Endothelial cell of umbilical vein (primary cell): ENCODE data around the gene WDR4. TPM values are rescaled to one million over a fixed set of nuclear protein-coding genes. Genes with fewer than 3 reads are reported as not detected.

Experiments used
- BruUV-seq: library from RNA; stranded (reverse); fragments of 400-500 nt; replicated peaks from 2 replicates; lab custom pipeline; 2021; lab: Mats Ljungman, UMichigan
- CTCF ChIA-PET: fragments of 300-600, 350-600 bp; sonication (Branson Sonifier 250); formaldehyde crosslinking; loops from one replicate; lab custom pipeline; 2021; ENCODE audit warnings: antibody characterized with exemption, inconsistent platforms; lab: Charles Lee
- POLR2A ChIA-PET: fragments of 300-600, 350-600 bp; sonication (Branson Sonifier 250); formaldehyde crosslinking; loops from one replicate; lab custom pipeline; 2021; ENCODE audit warnings: antibody characterized with exemption, inconsistent platforms; lab: Charles Lee
- DNase-seq: peaks from one replicate; pipeline ENCODE4 v3.0.0-alpha.2; 2011; ENCODE audit warnings: low read depth, low spot score
- FAIRE-seq: peaks from 2 replicates; lab custom pipeline; 2011; peaks lifted over from hg19 to GRCh38; lab: Jason Lieb, UNC
- H2AFZ ChIP-seq: 2 replicates; pipeline ENCODE4 v1.6.0; 2012; ENCODE audit warnings: low read depth, low read length, control low read depth, inconsistent platforms
- H3K27ac ChIP-seq: 2 replicates; pipeline ENCODE4 v1.5.1; 2011; ENCODE audit warnings: low read depth, mild to moderate bottlenecking, control low read depth, low read length, moderate library complexity; ENCODE audit not compliant: insufficient read depth
- H3K27me3 ChIP-seq, 2 experiments: 2 replicates each; pipeline versions ENCODE4 v1.6.0 to v1.6.1; 2011; ENCODE audit warnings: low read length in 2 of 2, mixed read lengths in 1 of 2; ENCODE audit not compliant: control insufficient read depth in 2 of 2, insufficient read depth in 2 of 2
- H3K36me3 ChIP-seq, 2 experiments: 2 replicates in 1 of 2; 3 replicates in 1 of 2; pipeline ENCODE4 v1.5.1; 2011; ENCODE audit warnings: low read length in 2 of 2, mild to moderate bottlenecking in 1 of 2, moderate library complexity in 1 of 2; ENCODE audit not compliant: control insufficient read depth in 2 of 2, insufficient read depth in 2 of 2; ENCODE audit errors: extremely low read depth in 1 of 2
- H3K4me1 ChIP-seq: 3 replicates; pipeline ENCODE4 v1.5.1; 2011; ENCODE audit warnings: mild to moderate bottlenecking, low read length; ENCODE audit not compliant: control insufficient read depth, insufficient read depth; ENCODE audit errors: extremely low read depth
- H3K4me2 ChIP-seq: 2 replicates; pipeline ENCODE4 v1.6.1; 2011; ENCODE audit warnings: low read length, control low read depth, mixed read lengths; ENCODE audit not compliant: insufficient read depth
- H3K4me3 ChIP-seq, 3 experiments: fragments of 200-600 bp in 1 of 3; sonication (generic), shearing (Covaris generic) in 1 of 3; replicated peaks in 1 of 3; 2 replicates each; pipeline ENCODE4 v1.5.1; 2011 to 2016; ENCODE audit warnings: control low read depth in 3 of 3, low read length in 3 of 3, mild to moderate bottlenecking in 2 of 3, inconsistent platforms in 1 of 3, low read depth in 1 of 3, moderate library complexity in 1 of 3; ENCODE audit not compliant: insufficient read depth in 1 of 3
- H3K79me2 ChIP-seq: 2 replicates; pipeline ENCODE4 v1.6.0; 2012; ENCODE audit warnings: low read length, inconsistent platforms; ENCODE audit not compliant: control insufficient read depth, insufficient read depth
- H3K9ac ChIP-seq: replicated peaks from 2 replicates; pipeline ENCODE3; 2011; ENCODE audit warnings: low read length, control low read depth; ENCODE audit not compliant: insufficient read depth; ENCODE audit errors: extremely low read depth
- H3K9me1 ChIP-seq: replicated peaks from 3 replicates; pipeline ENCODE4 v1.6.0; 2011; ENCODE audit warnings: mild to moderate bottlenecking, low read length; ENCODE audit not compliant: control insufficient read depth, insufficient read depth; ENCODE audit errors: extremely low read depth
- H3K9me3 ChIP-seq: replicated peaks from 2 replicates; pipeline ENCODE4 v1.5.1; 2012; ENCODE audit warnings: low read length, inconsistent platforms; ENCODE audit not compliant: control insufficient read depth, insufficient read depth
- H4K20me1 ChIP-seq: replicated peaks from 2 replicates; pipeline ENCODE3; 2011; ENCODE audit warnings: mild to moderate bottlenecking, low read length; ENCODE audit not compliant: control insufficient read depth, insufficient read depth; ENCODE audit errors: extremely low read depth
- EZH2 ChIP-seq: IDR thresholded peaks from 2 replicates; pipeline ENCODE4 v1.6.1; 2012; ENCODE audit warnings: borderline replicate concordance, low read depth, mild to moderate bottlenecking, moderate library complexity, low read length, inconsistent platforms; ENCODE audit not compliant: severe bottlenecking
- FOS ChIP-seq: IDR thresholded peaks from 2 replicates; pipeline ENCODE4 v1.6.1; 2011; ENCODE audit warnings: mild to moderate bottlenecking, low read length, moderate library complexity, borderline replicate concordance; ENCODE audit not compliant: insufficient read depth
- GATA2 ChIP-seq: IDR thresholded peaks from 2 replicates; pipeline ENCODE4 v1.7.0; 2011; ENCODE audit warnings: low read depth, mild to moderate bottlenecking, moderate library complexity, mixed read lengths, low read length; ENCODE audit not compliant: insufficient read length, insufficient read depth
- JUN ChIP-seq: IDR thresholded peaks from 2 replicates; pipeline ENCODE4 v1.6.1; 2011; ENCODE audit warnings: borderline replicate concordance, low read depth; ENCODE audit not compliant: insufficient read length, insufficient read depth
- MYC ChIP-seq: IDR thresholded peaks from one replicate; pipeline ENCODE4 v1.6.1; 2011; ENCODE audit warnings: mild to moderate bottlenecking, low read depth, low read length
- POLR2A ChIP-seq: IDR thresholded peaks from 2 replicates; pipeline ENCODE4 v1.6.1; 2012; ENCODE audit warnings: low read depth, mild to moderate bottlenecking, control low read depth, low read length
- POLR2AphosphoS5 ChIP-seq: IDR thresholded peaks from 2 replicates; pipeline ENCODE4 v1.6.1; 2012; ENCODE audit warnings: low read depth, mild to moderate bottlenecking, control low read depth, low read length, moderate library complexity; ENCODE audit not compliant: insufficient read depth
- dilution Hi-C: fragments of 300-500 bp; cut with MboI; formaldehyde crosslinking; loops from one replicate; pipeline ENCODE4 v1.15.0; 2019; ENCODE audit warnings: low sequenced_read_pairs; ENCODE audit not compliant: extremely low pct_ligation_motif_present
- intact Hi-C: fragments of 100-400 bp; cut with micrococcal nuclease; formaldehyde crosslinking; loops from one replicate; pipeline ENCODE4 v1.10.0; 2022
- polyA plus RNA-seq, 4 experiments: library from polyadenylated mRNA; depleted of rRNA in 3 of 4; stranded (reverse) in 3 of 4; unstranded in 1 of 4; fragments of >200 nt; gene quantifications; 2 replicates each; pipeline versions ENCODE4 v1.2.1 to v1.2.3, GENCODE V29; 2011 to 2012; ENCODE audit warnings: missing spikeins in 1 of 4
- total RNA-seq: library from RNA; stranded (reverse); gene quantifications from 2 replicates; pipeline ENCODE4 v1.2.3, GENCODE V29; 2021
- TF ChIP-seq, protein P1 (sequence below), 2 donors: IDR thresholded peaks; 1 replicate in 1 of 2; 2 replicates in 1 of 2; pipeline ENCODE4 v1.5.1; 2011; ENCODE audit warnings: low read length in 2 of 2, mild to moderate bottlenecking in 2 of 2, moderate library complexity in 2 of 2, control low read depth in 1 of 2, inconsistent platforms in 1 of 2, low read depth in 1 of 2; ENCODE audit not compliant: insufficient read depth in 1 of 2; ENCODE audit errors: extremely low read depth in 1 of 2
- TF ChIP-seq, protein P2 (sequence below): IDR thresholded peaks from 2 replicates; pipeline ENCODE4 v1.6.1; 2011; ENCODE audit not compliant: insufficient read depth, insufficient read length

The WDR4 gene
- total and polyA plus RNA-seq, 2 donors (not counting 3 experiments of a cell fraction or from before 2014, with no cell fraction given), result 24.5 to 40.0 TPM

DNA sequence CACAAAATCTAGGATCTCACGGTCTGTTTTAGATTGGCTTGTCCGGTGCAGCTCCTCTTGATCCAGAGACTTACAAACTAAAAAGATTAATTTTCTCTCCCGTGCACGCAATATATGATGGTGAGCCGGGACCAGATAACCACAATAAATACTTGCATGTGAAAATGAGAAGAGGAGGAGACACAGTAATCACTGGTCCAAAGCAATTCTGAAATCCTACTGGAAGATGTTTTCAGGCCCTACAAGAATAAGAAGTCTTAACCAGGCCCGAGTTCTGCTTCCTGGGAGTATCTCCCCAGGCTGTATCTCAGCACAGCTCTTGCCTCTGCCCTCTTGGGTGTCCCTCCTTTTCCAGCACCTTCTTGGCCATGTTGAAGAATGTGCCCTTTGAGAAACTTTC is 1.0 kb upstream of the WDR4 start:
- intact Hi-C loops, result no loop called here
- no peak overlapping the region for H3K27ac ChIP-seq
- H2AFZ ChIP-seq, result no peak overlapping the region
- no peaks in the 10 kb centered on the region for H4K20me1 ChIP-seq
- H3K27me3 ChIP-seq, result no peaks in the 10 kb centered on the region
- H3K9me1 ChIP-seq, result no peaks in the 10 kb centered on the region
- ChIA-PET POLR2A (no interaction called here), CTCF (no interaction called here)
- H3K79me2 ChIP-seq, result peaks cover 33% of the 10 kb centered on the region
- peak overlapping the region; percentile 82 for H3K9ac ChIP-seq
- H3K4me1 ChIP-seq, result peaks cover 10% of the 10 kb centered on the region
- BruUV-seq, result no TSS peak
- dilution Hi-C loops, result no loop called here
- H3K36me3 ChIP-seq, result peaks cover 0 to 2% of the 10 kb centered on the region in 2 experiments
- FAIRE-seq (no peak), DNase-seq (no peak)
- TF ChIP-seq, protein P1, sequence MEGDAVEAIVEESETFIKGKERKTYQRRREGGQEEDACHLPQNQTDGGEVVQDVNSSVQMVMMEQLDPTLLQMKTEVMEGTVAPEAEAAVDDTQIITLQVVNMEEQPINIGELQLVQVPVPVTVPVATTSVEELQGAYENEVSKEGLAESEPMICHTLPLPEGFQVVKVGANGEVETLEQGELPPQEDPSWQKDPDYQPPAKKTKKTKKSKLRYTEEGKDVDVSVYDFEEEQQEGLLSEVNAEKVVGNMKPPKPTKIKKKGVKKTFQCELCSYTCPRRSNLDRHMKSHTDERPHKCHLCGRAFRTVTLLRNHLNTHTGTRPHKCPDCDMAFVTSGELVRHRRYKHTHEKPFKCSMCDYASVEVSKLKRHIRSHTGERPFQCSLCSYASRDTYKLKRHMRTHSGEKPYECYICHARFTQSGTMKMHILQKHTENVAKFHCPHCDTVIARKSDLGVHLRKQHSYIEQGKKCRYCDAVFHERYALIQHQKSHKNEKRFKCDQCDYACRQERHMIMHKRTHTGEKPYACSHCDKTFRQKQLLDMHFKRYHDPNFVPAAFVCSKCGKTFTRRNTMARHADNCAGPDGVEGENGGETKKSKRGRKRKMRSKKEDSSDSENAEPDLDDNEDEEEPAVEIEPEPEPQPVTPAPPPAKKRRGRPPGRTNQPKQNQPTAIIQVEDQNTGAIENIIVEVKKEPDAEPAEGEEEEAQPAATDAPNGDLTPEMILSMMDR (IDR thresholded peaks at IDR 0.05; ENCODE audit: extremely low read depth in 1 of 2, insufficient read depth in 1 of 2, low read depth in 1 of 2, low read length in 2 of 2), result no peak
- TF ChIP-seq EZH2 (no peak), MYC (no peak), FOS (no peak), GATA2 (no peak), JUN (no peak), POLR2A (no peak), POLR2AphosphoS5 (no peak)
- TF ChIP-seq, protein P2, sequence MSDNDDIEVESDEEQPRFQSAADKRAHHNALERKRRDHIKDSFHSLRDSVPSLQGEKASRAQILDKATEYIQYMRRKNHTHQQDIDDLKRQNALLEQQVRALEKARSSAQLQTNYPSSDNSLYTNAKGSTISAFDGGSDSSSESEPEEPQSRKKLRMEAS, result no peak
- peak overlapping the region; percentile 74 for H3K4me2 ChIP-seq
- H3K4me3 ChIP-seq, result peak overlapping the region in 1 of 3 experiments; percentile 69
- no peaks in the 10 kb centered on the region for H3K9me3 ChIP-seq
